ENCODE results near the gene GGT6.

GRCh38 chr17:4582101-4582501 is 21.7 kb upstream of the GGT6 start:
- TF ChIP-seq, protein P1, sequence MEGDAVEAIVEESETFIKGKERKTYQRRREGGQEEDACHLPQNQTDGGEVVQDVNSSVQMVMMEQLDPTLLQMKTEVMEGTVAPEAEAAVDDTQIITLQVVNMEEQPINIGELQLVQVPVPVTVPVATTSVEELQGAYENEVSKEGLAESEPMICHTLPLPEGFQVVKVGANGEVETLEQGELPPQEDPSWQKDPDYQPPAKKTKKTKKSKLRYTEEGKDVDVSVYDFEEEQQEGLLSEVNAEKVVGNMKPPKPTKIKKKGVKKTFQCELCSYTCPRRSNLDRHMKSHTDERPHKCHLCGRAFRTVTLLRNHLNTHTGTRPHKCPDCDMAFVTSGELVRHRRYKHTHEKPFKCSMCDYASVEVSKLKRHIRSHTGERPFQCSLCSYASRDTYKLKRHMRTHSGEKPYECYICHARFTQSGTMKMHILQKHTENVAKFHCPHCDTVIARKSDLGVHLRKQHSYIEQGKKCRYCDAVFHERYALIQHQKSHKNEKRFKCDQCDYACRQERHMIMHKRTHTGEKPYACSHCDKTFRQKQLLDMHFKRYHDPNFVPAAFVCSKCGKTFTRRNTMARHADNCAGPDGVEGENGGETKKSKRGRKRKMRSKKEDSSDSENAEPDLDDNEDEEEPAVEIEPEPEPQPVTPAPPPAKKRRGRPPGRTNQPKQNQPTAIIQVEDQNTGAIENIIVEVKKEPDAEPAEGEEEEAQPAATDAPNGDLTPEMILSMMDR (IDR thresholded peaks at IDR 0.05) = no peak
- TF ChIP-seq POLR2A (IDR thresholded peaks at IDR 0.05; ENCODE audit: low read depth) = no peak
- TF ChIP-seq POLR2AphosphoS5 (IDR thresholded peaks at IDR 0.05) = no peak
- TF ChIP-seq EP300 (IDR thresholded peaks at IDR 0.05) = no peak
